Vagina (tissue), 2 donors: ENCODE data around the gene SLC26A4. TPM values are rescaled to one million over a fixed set of nuclear protein-coding genes. Genes with fewer than 3 reads are reported as not detected.

Source experiments
- DNase-seq, 2 donors: peaks; one replicate each; pipeline ENCODE4 v3.0.0-alpha.2; 2017; ENCODE audit errors: extremely low spot score in 2 of 2
- H3K27ac ChIP-seq: fragments of 200-600 bp; sonication (generic); one replicate; pipeline ENCODE4 v1.5.1; 2019
- H3K27me3 ChIP-seq: fragments of 200-600 bp; sonication (generic); one replicate; pipeline ENCODE4 v1.5.1; 2019
- H3K36me3 ChIP-seq, 2 donors: fragments of 200-600 bp; sonication (generic); one replicate each; pipeline ENCODE4 v1.5.1; 2017 to 2019
- H3K4me1 ChIP-seq: fragments of 200-600 bp; sonication (generic); one replicate; pipeline ENCODE4 v1.5.1; 2019
- H3K4me3 ChIP-seq, 2 donors: fragments of 200-600 bp; sonication (generic); 1 replicate in 1 of 2; 2 replicates in 1 of 2; pipeline ENCODE4 v1.5.1; 2016 to 2019
- H3K9me3 ChIP-seq: fragments of 200-600 bp; sonication (generic); one replicate; pipeline ENCODE4 v1.5.1; 2019
- POLR2A ChIP-seq, 2 donors: fragments of 450-650 bp; IDR thresholded peaks; one replicate each; pipeline ENCODE4 v1.6.1; 2017; ENCODE audit warnings: antibody characterized with exemption in 2 of 2, mild to moderate bottlenecking in 2 of 2, moderate library complexity in 2 of 2
- POLR2AphosphoS5 ChIP-seq, 2 donors: sonication (generic); formaldehyde crosslinking; IDR thresholded peaks; one replicate each; pipeline ENCODE4 v1.9.0; 2017; ENCODE audit warnings: antibody characterized with exemption in 2 of 2, mild to moderate bottlenecking in 2 of 2, low read depth in 1 of 2; ENCODE audit not compliant: insufficient read depth in 1 of 2
- intact Hi-C: fragments of 100-400 bp; cut with DNase I; formaldehyde crosslinking; loops from one replicate; pipeline ENCODE4 v1.15.1; 2023
- total RNA-seq: library from RNA; depleted of rRNA; stranded (reverse); fragments of >200 nt; gene quantifications from one replicate; pipeline ENCODE4 v1.2.3, GENCODE V29; 2016
- TF ChIP-seq, protein P1 (sequence below), 3 experiments: fragments of 450-650 bp in 2 of 3; fragments of 200-600 bp in 1 of 3; sonication (generic) in 1 of 3; IDR thresholded peaks; one replicate each; pipeline ENCODE4 v1.5.1; 2017 to 2019; ENCODE audit warnings: antibody characterized with exemption in 3 of 3, mild to moderate bottlenecking in 2 of 3, moderate library complexity in 2 of 3

Gene SLC26A4
- total RNA-seq, 1 donor from 2014 or later: not detected

DNA sequence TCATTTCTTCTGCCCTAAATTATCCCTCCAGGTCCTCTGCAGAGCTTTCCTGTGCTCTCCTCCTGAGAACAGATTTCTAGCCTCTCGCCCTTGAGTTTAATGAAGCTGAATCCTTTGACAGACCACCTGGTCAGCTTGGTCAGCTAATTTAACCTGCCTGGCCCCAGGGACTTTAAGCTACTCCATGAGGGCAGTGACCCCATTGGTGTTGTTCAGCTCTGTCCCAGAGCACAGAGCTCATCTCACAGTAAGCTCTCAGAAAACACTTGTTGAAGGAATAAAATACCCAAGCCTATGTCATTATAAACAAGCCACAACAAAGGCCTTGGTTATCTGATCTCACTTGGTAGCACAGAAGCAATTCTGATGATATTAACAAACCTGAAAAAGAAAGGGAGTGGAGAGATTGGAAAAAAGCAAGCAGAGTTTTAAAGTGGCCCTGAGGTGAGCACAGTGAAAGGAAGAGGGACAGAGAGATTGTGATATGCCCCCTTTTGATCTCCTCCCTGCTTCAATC lies 24.4 kb downstream of the SLC26A4 start:
- no peak for TF ChIP-seq POLR2AphosphoS5 (IDR thresholded peaks at IDR 0.05; ENCODE audit: insufficient read depth in 1 of 2, low read depth in 1 of 2)
- TF ChIP-seq POLR2A (IDR thresholded peaks at IDR 0.05): no peak
- TF ChIP-seq, protein P1, sequence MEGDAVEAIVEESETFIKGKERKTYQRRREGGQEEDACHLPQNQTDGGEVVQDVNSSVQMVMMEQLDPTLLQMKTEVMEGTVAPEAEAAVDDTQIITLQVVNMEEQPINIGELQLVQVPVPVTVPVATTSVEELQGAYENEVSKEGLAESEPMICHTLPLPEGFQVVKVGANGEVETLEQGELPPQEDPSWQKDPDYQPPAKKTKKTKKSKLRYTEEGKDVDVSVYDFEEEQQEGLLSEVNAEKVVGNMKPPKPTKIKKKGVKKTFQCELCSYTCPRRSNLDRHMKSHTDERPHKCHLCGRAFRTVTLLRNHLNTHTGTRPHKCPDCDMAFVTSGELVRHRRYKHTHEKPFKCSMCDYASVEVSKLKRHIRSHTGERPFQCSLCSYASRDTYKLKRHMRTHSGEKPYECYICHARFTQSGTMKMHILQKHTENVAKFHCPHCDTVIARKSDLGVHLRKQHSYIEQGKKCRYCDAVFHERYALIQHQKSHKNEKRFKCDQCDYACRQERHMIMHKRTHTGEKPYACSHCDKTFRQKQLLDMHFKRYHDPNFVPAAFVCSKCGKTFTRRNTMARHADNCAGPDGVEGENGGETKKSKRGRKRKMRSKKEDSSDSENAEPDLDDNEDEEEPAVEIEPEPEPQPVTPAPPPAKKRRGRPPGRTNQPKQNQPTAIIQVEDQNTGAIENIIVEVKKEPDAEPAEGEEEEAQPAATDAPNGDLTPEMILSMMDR (IDR thresholded peaks at IDR 0.05): no peak
- no peaks in the 10 kb centered on the region for H3K9me3 ChIP-seq
- H3K4me1 ChIP-seq: no peaks in the 10 kb centered on the region
- no peaks in the 10 kb centered on the region for H3K36me3 ChIP-seq
- no peak overlapping the region for H3K4me3 ChIP-seq
- H3K27me3 ChIP-seq: no peaks in the 10 kb centered on the region
- no peak for DNase-seq
- intact Hi-C loops: no loop called here
- H3K27ac ChIP-seq: no peak overlapping the region

DNA sequence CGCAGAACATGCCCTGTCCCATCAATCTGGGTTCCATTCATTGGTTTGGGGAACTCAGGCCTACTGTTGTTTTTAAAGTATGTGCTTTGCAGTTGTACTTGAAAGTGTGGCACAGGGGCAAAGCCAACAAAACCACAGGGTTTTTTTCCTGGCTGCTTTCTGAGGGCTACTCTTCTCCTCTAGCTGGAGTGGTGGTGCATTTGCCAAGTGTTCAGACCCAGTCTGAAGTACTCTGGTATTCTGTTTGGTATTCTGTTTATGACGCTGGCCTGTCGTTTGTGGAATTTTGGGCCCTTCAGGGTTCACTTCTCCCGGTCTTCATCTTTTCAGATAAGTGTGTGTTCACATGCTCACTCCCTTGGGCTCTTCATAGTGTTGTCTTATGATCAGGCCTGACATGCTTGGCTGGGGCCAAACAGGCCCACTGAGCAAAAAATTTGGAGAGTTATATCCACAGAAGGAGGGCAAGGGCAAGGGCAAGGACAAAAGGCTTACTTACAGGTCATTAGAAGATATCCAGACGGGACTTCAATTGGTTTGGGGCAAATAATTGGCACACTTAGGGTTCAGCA lies 26.3 kb downstream of the SLC26A4 start:
- Histone ChIP-seq H3K4me1 (no peaks in the 10 kb centered on the region), H3K36me3 (no peaks in the 10 kb centered on the region), H3K27ac (no peak overlapping the region), H3K27me3 (no peaks in the 10 kb centered on the region), H3K4me3 (no peak overlapping the region), H3K9me3 (no peaks in the 10 kb centered on the region)
- TF ChIP-seq, protein P1 (IDR thresholded peaks at IDR 0.05): no peak
- TF ChIP-seq POLR2A (IDR thresholded peaks at IDR 0.05): no peak
- TF ChIP-seq POLR2AphosphoS5 (IDR thresholded peaks at IDR 0.05; ENCODE audit: insufficient read depth in 1 of 2, low read depth in 1 of 2): no peak
- intact Hi-C loops: no loop called here
- no peak for DNase-seq

DNA sequence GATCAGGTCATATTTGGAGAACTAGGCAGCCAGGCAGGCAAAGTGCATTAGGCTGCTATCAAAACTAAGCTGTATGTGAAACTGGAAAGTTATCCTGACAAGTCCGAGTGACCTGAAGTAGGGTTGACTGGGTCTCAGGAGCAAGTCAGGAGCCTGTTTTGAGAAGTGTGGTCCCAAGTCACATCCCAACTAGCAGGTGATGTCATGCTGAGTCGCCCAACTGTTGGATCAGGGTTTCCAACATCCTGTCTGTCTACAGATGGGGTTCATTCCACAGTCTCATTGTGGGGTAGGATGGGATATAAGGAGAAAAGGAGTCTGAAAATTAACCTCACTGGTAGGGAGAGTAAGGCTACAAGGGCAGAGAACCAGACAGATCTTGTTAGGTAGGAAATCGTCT lies 27.0 kb downstream of the SLC26A4 start:
- no peaks in the 10 kb centered on the region for H3K36me3 ChIP-seq
- no peak overlapping the region for H3K27ac ChIP-seq
- intact Hi-C loops: no loop called here
- no peaks in the 10 kb centered on the region for H3K4me1 ChIP-seq
- no peak overlapping the region for H3K4me3 ChIP-seq
- TF ChIP-seq, protein P1 (IDR thresholded peaks at IDR 0.05): no peak
- TF ChIP-seq POLR2A (IDR thresholded peaks at IDR 0.05) (no peak), POLR2AphosphoS5 (IDR thresholded peaks at IDR 0.05; ENCODE audit: insufficient read depth in 1 of 2, low read depth in 1 of 2) (no peak)
- H3K27me3 ChIP-seq: no peaks in the 10 kb centered on the region
- no peak for DNase-seq
- H3K9me3 ChIP-seq: no peaks in the 10 kb centered on the region

DNA sequence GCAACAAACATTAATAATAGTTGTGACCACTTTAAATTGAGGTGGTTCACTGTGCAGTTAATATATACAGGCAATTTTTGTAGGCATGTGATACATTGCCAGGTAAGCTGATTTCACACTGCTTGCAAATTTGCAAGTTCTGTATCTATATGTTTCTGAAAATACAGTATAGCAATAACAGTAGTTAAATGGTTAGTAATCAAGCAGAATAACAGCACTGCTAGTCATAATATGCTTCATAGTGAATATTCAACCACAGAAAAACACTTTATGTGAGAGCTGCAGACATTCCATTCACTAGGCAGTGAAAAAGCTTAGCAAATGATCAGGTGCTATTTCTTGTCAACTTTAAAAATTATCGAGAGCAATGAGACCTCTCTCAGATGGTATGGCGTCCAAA lies 28.9 kb downstream of the SLC26A4 start:
- H3K4me1 ChIP-seq: peaks cover 3% of the 10 kb centered on the region
- intact Hi-C loops: no loop called here
- TF ChIP-seq, protein P1 (IDR thresholded peaks at IDR 0.05): no peak
- TF ChIP-seq POLR2AphosphoS5 (IDR thresholded peaks at IDR 0.05; ENCODE audit: insufficient read depth in 1 of 2, low read depth in 1 of 2) (no peak), POLR2A (IDR thresholded peaks at IDR 0.05) (no peak)
- no peaks in the 10 kb centered on the region for H3K36me3 ChIP-seq
- no peak for DNase-seq
- no peak overlapping the region for H3K27ac ChIP-seq
- H3K9me3 ChIP-seq: no peaks in the 10 kb centered on the region
- no peak overlapping the region for H3K4me3 ChIP-seq
- H3K27me3 ChIP-seq: no peaks in the 10 kb centered on the region

DNA sequence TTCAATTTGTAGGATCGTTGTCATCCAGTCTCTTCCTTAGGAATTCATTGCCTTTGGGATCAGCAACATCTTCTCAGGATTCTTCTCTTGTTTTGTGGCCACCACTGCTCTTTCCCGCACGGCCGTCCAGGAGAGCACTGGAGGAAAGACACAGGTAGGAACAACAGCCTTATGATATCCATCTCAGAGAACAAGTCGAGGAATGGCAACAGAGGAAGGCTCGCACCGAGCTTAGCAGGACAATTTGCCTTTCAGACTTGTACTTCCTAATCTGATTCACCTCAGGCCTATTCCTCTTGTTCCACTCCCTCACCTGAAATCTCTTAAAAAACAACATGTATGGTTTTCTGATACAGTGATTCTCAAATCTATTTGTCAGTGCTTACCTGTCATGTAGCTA lies 29.5 kb downstream of the SLC26A4 start:
- TF ChIP-seq POLR2AphosphoS5 (IDR thresholded peaks at IDR 0.05; ENCODE audit: insufficient read depth in 1 of 2, low read depth in 1 of 2) (no peak), POLR2A (IDR thresholded peaks at IDR 0.05) (no peak)
- TF ChIP-seq, protein P1 (IDR thresholded peaks at IDR 0.05): no peak
- H3K4me3 ChIP-seq: no peak overlapping the region
- intact Hi-C loops: no loop called here

More for the DNA sequence above, 29.5 kb downstream of the SLC26A4 start:
- Histone ChIP-seq H3K4me1 (peaks cover 5% of the 10 kb centered on the region), H3K27ac (no peak overlapping the region), H3K27me3 (no peaks in the 10 kb centered on the region), H3K36me3 (no peaks in the 10 kb centered on the region), H3K9me3 (no peaks in the 10 kb centered on the region)
- DNase-seq: no peak
